Thyroid gland (tissue), 4 donors: ENCODE data around the gene SUPT3H.

ENCODE experiments used
- CTCF ChIP-seq, 6 experiments: fragments of 200-600 bp in 3 of 6; fragments of 450-650 bp in 3 of 6; sonication (generic) in 3 of 6; IDR thresholded peaks; one replicate each; pipeline ENCODE4 v1.5.1; 2016 to 2019; ENCODE audit warnings: antibody characterized with exemption in 6 of 6, mild to moderate bottlenecking in 2 of 6, inconsistent platforms in 1 of 6, moderate library complexity in 1 of 6
- POLR2A ChIP-seq, 2 donors: fragments of 450-650 bp; IDR thresholded peaks; one replicate each; pipeline ENCODE4 v1.6.1; 2017; ENCODE audit warnings: antibody characterized with exemption in 2 of 2, mild to moderate bottlenecking in 2 of 2, moderate library complexity in 1 of 2

- TF ChIP-seq CTCF (IDR thresholded peaks at IDR 0.05), result no peak
- no peak for TF ChIP-seq POLR2A (IDR thresholded peaks at IDR 0.05)
These were observed 350.6 kb downstream of the SUPT3H start for GRCh38 chr6:45027126-45027525.
